Measurements from ENCODE around the gene ZNRF1.

The ZNRF1 gene

DNA sequence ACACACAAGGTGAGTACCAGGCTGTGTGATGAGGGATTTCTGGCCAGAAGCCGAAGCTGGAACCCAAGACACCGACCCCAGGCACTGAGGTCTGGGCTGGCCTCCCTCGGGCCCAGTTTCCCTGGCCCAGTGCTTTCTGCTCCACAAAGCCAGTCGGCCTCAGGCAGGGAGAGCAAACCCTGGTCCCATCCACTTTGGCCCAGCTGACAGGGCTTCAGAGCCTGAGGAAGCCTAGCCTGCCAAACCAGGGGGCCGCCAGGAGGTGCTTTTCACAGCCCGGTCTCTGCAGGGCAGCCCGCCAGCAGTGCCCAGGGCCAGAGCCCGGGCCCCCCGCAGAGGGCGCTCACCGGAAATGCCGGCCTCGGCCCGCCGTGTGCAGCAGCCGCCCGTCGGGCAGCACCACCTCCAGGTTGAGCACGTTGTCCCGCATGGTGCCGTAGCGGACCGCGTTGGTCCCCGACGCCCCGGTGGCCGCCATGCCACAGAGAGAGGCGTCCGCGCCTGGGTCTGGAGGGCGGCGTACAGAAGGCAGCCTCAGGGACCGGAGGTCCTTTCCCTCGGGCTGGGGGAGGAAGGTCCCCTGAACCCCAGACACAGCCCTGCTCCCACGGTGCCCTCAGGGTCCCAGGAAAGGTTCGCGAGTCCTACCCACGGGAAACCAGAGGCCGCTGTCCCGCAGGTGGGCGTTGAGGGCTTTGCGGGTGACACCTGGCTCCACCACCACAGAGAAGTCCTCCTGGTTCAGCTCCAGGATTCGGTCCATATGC lies 115.5 kb downstream of the ZNRF1 start:
- no peak for DNase-seq (ENCODE audit: low read depth)

DNA sequence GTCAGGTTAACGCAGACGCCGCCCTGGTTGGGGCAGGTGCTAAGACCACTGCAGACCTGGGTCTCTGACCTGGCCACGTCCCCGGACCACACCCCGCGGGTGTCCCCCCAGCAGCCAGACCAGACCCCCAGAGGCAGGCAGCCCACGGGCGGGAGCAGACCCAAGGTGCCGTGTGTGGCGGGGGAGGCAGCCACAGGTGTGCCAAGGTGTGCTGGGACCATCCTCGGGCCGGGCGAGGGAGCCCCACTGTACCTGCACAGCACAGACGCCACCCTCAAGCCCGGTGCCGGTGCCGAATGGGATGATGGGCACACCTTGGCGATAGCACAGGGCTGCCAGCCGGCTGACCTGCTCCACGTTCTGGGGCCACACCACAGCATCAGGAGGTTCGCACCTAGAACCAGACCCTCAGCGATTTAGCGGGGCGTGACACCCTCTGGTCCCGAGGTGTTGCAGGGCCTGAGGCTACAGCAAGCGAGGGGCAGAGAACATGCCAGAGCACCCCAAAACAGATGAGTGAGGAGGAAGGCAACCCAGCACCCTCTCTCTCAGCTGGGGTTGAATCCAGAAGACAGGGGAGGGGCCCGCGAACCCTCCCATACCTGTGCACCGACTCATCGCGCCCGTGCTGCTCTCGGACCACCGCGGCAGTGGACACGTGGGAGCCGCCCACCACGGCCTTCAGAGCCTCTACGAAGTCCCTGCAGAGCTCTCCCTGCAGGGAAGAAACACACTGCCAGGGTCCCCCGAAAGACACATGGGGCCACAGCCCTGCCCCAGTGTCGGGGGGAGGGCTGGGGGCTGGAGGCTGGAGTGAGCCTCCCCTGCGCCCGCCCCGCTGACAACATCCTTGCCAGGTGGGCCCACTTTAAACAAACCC lies 116.4 kb downstream of the ZNRF1 start:
- no peak for DNase-seq (ENCODE audit: low read depth)

DNA sequence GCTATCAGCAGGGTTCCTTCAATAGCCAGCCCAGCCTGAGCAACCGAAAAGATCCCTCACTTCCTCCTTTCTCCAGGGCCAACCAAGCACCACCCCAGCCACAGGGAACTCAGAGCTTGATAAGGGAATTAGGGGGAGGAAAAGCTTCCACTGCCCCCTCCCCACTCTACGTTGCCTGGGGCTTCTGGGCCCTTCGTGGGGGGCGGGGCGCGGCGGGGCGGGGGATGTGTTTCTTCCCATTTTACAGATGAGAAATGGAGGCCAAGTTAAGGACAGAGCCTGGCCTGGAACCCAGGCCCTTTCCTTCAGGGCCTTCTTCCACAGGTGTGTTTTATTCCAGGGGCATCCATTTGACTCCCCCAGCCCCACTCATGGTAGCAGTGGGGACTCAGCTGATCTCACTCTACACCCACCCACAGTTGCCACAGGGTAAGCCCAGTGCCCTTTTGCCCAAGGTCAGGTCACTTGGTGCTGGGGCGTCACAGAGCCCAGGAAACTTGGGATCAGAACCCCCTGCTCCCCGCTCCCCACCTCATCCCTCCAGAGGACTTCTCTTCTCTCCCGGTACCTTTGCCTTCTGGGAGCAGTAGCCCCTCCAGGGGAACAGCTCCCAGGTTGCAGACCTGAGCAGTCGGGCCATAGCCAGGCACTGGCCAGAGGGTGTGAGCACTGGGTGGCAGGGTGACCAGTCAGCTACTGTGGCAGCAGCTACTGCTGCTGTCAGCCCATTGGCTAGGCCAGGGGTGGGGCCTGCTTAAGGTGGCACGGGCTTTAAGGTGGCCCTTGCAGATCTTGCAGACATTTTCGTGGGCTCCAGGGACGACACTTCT lies 117.5 kb downstream of the ZNRF1 start, which contains the start of gene LDHD:
Gene LDHD (minus strand): TSS at position 700 of the 830 bp plus-strand sequence. CDS start 60 bp downstream, at position 640.
- peak; percentile 55 for DNase-seq (ENCODE audit: low read depth)

DNA sequence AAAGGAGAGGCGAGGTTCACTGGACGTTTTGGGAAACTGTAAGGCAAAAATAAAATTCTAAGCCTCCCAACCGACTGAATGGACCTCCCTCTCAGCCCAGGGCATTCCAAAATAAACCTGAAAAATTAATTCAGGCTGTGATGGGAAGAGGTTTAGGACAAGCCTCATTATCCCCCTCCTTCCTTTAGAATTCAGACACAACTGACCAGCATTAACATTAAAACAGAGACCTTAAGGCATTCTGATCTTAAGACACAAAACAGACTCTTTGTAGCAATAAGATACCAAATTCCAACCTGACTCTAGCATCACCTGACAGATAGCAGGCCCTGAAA lies 118.1 kb downstream of the ZNRF1 start:
- DNase-seq (ENCODE audit: low read depth), result no peak

GRCh38 chr16:75118943-75119539 lies 120.2 kb downstream of the ZNRF1 start:
- DNase-seq (ENCODE audit: low read depth), result no peak

GRCh38 chr16:75120253-75120652 lies 121.4 kb downstream of the ZNRF1 start:
- no peak for DNase-seq (ENCODE audit: low read depth)

GRCh38 chr16:75121949-75122568 lies 123.2 kb downstream of the ZNRF1 start:
- no peak for DNase-seq (ENCODE audit: low read depth)

GRCh38 chr16:75122609-75123008 lies 123.8 kb downstream of the ZNRF1 start:
- no peak for DNase-seq (ENCODE audit: low read depth)

DNA sequence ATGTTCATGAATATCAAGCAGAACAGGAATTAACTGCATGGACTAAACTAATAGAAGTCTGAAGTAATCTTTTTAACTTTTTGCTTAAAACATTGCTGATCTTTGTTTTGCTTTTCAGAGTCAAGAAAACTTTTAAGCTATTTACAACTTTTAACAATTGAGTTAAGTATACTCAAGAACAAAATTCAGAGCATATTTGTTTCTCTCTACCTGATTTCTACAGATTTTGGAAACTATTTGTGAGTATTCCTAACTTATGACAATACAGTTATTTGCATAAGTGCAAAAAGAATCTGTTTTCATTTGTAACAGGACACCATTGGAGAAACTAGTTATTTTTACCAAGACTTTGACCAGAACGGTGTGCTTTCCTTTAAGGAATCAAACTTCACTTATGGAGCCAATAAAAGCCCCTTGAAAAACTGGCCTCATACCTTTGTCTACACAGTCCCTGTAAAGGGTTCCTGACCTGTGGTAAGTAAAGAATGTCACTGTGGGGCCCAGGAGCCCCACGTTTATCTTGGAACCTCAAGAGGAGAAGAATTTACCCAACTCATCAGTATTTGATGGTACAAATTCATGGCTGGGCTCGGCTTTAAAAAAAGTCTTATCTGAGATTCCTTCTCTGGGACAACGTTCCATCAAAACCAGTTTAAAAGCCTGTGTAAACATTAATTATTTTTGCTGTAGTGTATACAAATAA lies 129.0 kb downstream of the ZNRF1 start:
- DNase-seq (ENCODE audit: low read depth), result no peak

- peak; percentile 49 for DNase-seq (ENCODE audit: low read depth)
Measured at GRCh38 chr16:75129421-75130149, 130.8 kb downstream of the ZNRF1 start.

DNA sequence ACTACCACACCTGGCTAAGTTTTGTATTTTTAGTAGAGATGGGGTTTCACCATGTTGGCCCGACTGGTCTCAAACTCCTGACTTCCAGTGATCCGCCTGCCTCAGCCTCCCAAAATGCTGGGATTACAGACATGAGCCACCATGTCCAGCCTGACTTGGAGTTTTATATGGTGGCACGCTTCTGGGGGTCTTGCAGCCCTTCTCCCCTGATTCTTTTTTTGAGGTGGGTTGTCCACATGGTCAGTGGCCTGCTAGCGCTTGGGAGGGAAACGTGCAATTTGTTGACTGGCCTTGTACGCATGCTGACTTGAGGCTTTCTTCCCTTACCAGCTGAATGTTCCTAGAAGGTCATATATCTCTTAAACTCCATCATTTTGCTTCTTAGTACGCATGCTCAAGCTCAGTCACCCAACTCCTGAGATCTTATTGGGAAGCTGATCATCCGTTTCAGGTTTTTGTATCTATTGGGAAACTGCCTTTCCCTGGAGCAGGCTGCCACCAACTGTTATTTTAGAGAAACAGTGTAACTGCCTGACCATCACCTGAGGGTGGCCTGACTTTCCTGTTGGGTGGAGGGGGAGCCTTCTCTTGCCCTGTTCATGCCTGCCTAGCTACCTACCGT lies 131.4 kb downstream of the ZNRF1 start:
- DNase-seq (ENCODE audit: low read depth), result no peak

- DNase-seq (ENCODE audit: low read depth), result no peak
Measured at GRCh38 chr16:75131081-75131480, 132.3 kb downstream of the ZNRF1 start.

- DNase-seq (ENCODE audit: low read depth), result no peak
Measured at GRCh38 chr16:75138233-75138632, 139.4 kb downstream of the ZNRF1 start.

DNA sequence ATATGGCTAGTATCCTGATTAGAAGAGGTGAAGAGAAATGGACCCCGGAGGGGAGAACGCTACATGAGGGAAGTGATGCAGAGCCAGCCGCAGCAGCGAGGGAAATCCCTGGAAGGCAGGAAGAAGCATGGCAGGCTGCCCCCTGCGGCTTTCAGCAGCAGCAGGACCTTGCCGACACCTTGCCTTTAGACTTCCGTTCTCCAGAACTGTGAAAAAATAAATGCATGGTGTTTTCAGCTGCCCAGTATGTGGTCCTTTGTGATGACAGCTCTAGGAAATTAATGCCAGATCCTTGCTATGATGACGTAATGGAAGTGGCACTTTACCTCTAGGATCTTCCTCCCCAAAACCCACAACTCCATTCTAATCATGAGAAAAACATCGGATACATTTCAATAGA lies 139.8 kb downstream of the ZNRF1 start:
- peak; percentile 15 for DNase-seq (ENCODE audit: low read depth)

- no peak for DNase-seq (ENCODE audit: low read depth)
Measured at GRCh38 chr16:75139498-75139897, 140.7 kb downstream of the ZNRF1 start.

- DNase-seq (ENCODE audit: low read depth), result no peak
Measured at GRCh38 chr16:75143941-75144340, 145.1 kb downstream of the ZNRF1 start.

DNA sequence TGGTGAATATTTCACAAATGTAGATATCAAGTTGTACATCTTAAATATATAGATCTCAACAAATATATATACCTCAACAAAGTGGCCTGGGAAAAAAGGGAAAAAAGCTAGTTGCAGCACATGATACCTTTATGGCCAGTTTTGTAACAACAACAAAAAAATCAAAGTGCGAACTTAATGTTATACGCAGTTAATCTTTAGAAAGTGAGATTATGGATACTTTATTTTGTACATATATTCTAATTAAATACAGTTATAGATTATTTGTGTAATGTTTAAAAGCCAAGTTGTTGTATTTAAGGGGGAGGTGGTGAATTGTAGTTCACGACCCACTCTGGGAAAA lies 149.1 kb downstream of the ZNRF1 start:
- DNase-seq (ENCODE audit: low read depth), result no peak

DNA sequence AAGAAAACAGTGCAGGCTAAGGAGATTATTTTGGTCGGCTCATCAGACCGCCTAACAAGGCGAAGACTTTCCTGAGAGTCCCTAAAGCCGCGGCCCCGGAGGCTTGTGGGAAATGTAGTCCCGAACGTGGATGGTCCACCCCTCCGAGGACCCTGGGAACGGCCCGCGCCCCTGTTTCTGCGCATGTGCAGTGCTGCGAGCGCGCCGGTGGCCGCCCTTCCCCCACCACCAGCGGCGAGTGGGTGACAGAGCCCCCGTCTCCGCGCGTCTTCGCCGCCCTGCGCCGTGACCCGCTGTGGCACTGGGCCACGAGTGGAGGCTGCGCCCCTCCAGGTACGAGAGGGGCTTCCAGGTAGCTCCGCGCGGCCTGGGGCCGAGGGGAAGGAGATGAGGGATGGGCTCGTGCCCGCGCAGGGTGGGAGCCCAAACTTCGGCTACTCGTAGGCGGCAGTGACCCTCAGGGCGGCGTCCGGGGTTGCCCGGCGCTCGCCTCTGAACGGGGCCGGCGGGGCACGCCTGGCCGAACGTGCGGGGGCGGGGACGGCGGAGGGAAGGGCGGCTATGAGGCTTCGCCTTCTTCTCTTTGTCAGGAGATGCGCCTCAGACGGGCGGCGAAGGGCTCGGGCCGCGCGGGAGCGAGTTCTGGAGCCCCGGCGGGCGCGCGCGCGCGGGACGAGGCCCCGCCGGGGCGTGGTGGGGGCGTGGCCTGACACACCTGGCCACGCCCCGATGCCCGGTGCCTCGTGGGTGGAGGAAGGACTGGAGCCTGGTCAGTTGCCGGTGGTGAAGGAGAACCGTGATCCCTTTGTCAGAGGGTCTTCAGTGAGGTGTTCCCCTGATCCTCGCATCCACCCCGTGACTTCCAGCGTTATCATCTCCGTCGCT lies 149.7 kb downstream of the ZNRF1 start, which contains the start of gene ZFP1:
Gene ZFP1 (plus strand): TSS at position 214 of the 885 bp plus-strand sequence. CDS start 4,428 bp downstream, outside the sequence.
- DNase-seq (ENCODE audit: low read depth), result peak; percentile 86

- DNase-seq (ENCODE audit: low read depth), result no peak
Measured at GRCh38 chr16:75151798-75152197, 153.0 kb downstream of the ZNRF1 start.

Measured in amniotic epithelial cell (primary cell).